ENCODE measurements around the gene CCDC88C. TPM values are rescaled to one million over a fixed set of nuclear protein-coding genes. Genes with fewer than 3 reads are reported as not detected.

Gene CCDC88C
- total and polyA plus RNA-seq, 2 donors = 25.6 to 47.4 TPM

- Histone ChIP-seq H3K27ac (ENCODE audit: low read depth in 1 of 2, low read length in 1 of 2) (peak overlapping the region; percentile 75 to 83), H3K27me3 (ENCODE audit: control insufficient read depth in 2 of 2, insufficient read depth in 1 of 2, low read length in 1 of 2) (no peaks in the 10 kb centered on the region), H3K9me3 (ENCODE audit: control insufficient read depth in 2 of 2, insufficient read depth in 1 of 2, low read length in 1 of 2) (no peaks in the 10 kb centered on the region), H3K36me3 (ENCODE audit: control insufficient read depth in 2 of 2, insufficient read depth in 2 of 2, low read length in 1 of 2) (peaks cover 0 to 14% of the 10 kb centered on the region in 2 donors), H3K4me1 (ENCODE audit: control insufficient read depth in 2 of 2, insufficient read depth in 2 of 2, low read length in 2 of 2) (peaks cover 58 to 88% of the 10 kb centered on the region in 2 donors), H3K4me3 (ENCODE audit: low read length in 2 of 2) (peak overlapping the region in 1 of 2 donors; percentile 11)
- 27% methylated on average over 15 of the region's 15 CpGs for WGBS
- peak in 5 of 9 donors; percentile 70 to 89 (median 75) for DNase-seq (ENCODE audit: low read depth in 6 of 9, low spot score in 9 of 9)
Measured at GRCh38 chr14:91396959-91397815, 20.4 kb downstream of the CCDC88C start.

GRCh38 chr14:91396013-91396660 is 21.5 kb downstream of the CCDC88C start:
- WGBS = 78% methylated on average over 23 of the region's 23 CpGs
- Histone ChIP-seq H3K9me3 (ENCODE audit: control insufficient read depth in 2 of 2, insufficient read depth in 1 of 2, low read length in 1 of 2) (no peaks in the 10 kb centered on the region), H3K27me3 (ENCODE audit: control insufficient read depth in 2 of 2, insufficient read depth in 1 of 2, low read length in 1 of 2) (no peaks in the 10 kb centered on the region), H3K4me3 (ENCODE audit: low read length in 2 of 2) (no peak overlapping the region), H3K36me3 (ENCODE audit: control insufficient read depth in 2 of 2, insufficient read depth in 2 of 2, low read length in 1 of 2) (peaks cover 0 to 14% of the 10 kb centered on the region in 2 donors), H3K27ac (ENCODE audit: low read depth in 1 of 2, low read length in 1 of 2) (peak overlapping the region; percentile 75 to 83), H3K4me1 (ENCODE audit: control insufficient read depth in 2 of 2, insufficient read depth in 2 of 2, low read length in 2 of 2) (peaks cover 60 to 95% of the 10 kb centered on the region in 2 donors)
- DNase-seq (ENCODE audit: low read depth in 6 of 9, low spot score in 9 of 9) = no peak

- Histone ChIP-seq H3K4me3 (ENCODE audit: low read length in 2 of 2) (no peak overlapping the region), H3K9me3 (ENCODE audit: control insufficient read depth in 2 of 2, insufficient read depth in 1 of 2, low read length in 1 of 2) (no peaks in the 10 kb centered on the region), H3K36me3 (ENCODE audit: control insufficient read depth in 2 of 2, insufficient read depth in 2 of 2, low read length in 1 of 2) (peaks cover 0 to 15% of the 10 kb centered on the region in 2 donors), H3K27me3 (ENCODE audit: control insufficient read depth in 2 of 2, insufficient read depth in 1 of 2, low read length in 1 of 2) (no peaks in the 10 kb centered on the region), H3K4me1 (ENCODE audit: control insufficient read depth in 2 of 2, insufficient read depth in 2 of 2, low read length in 2 of 2) (peaks cover 67 to 100% of the 10 kb centered on the region in 2 donors), H3K27ac (ENCODE audit: low read depth in 1 of 2, low read length in 1 of 2) (peak overlapping the region in 1 of 2 donors; percentile 83)
- 95% methylated on average over 5 of the region's 5 CpGs for whole genome bisulfite sequencing
- DNase-seq (ENCODE audit: low read depth in 6 of 9, low spot score in 9 of 9) = no peak
Measured at GRCh38 chr14:91395466-91395865, 22.2 kb downstream of the CCDC88C start.

GRCh38 chr14:91394105-91395081 is 23.2 kb downstream of the CCDC88C start:
- DNase-seq (ENCODE audit: low read depth in 6 of 9, low spot score in 9 of 9) = peak in 1 of 9 donors; percentile 51
- H3K36me3 ChIP-seq (ENCODE audit: control insufficient read depth in 2 of 2, insufficient read depth in 2 of 2, low read length in 1 of 2) = peaks cover 0 to 20% of the 10 kb centered on the region in 2 donors
- H3K27me3 ChIP-seq (ENCODE audit: control insufficient read depth in 2 of 2, insufficient read depth in 1 of 2, low read length in 1 of 2) = no peaks in the 10 kb centered on the region
- H3K4me1 ChIP-seq (ENCODE audit: control insufficient read depth in 2 of 2, insufficient read depth in 2 of 2, low read length in 2 of 2) = peaks cover 63 to 96% of the 10 kb centered on the region in 2 donors
- WGBS = 86% methylated on average over 17 of the region's 17 CpGs
- H3K9me3 ChIP-seq (ENCODE audit: control insufficient read depth in 2 of 2, insufficient read depth in 1 of 2, low read length in 1 of 2) = no peaks in the 10 kb centered on the region
- H3K27ac ChIP-seq (ENCODE audit: low read depth in 1 of 2, low read length in 1 of 2) = peak overlapping the region in 1 of 2 donors; percentile 33
- no peak overlapping the region for H3K4me3 ChIP-seq (ENCODE audit: low read length in 2 of 2)

- Histone ChIP-seq H3K27ac (ENCODE audit: low read depth in 1 of 2, low read length in 1 of 2) (peak overlapping the region in 1 of 2 donors; percentile 62), H3K27me3 (ENCODE audit: control insufficient read depth in 2 of 2, insufficient read depth in 1 of 2, low read length in 1 of 2) (no peaks in the 10 kb centered on the region), H3K36me3 (ENCODE audit: control insufficient read depth in 2 of 2, insufficient read depth in 2 of 2, low read length in 1 of 2) (peaks cover 3 to 27% of the 10 kb centered on the region in 2 donors), H3K4me1 (ENCODE audit: control insufficient read depth in 2 of 2, insufficient read depth in 2 of 2, low read length in 2 of 2) (peaks cover 49 to 96% of the 10 kb centered on the region in 2 donors), H3K9me3 (ENCODE audit: control insufficient read depth in 2 of 2, insufficient read depth in 1 of 2, low read length in 1 of 2) (no peaks in the 10 kb centered on the region), H3K4me3 (ENCODE audit: low read length in 2 of 2) (no peak overlapping the region)
- DNase-seq (ENCODE audit: low read depth in 6 of 9, low spot score in 9 of 9) = no peak
- WGBS = 83% methylated on average over 19 of the region's 19 CpGs
Measured at GRCh38 chr14:91392623-91393303, 24.9 kb downstream of the CCDC88C start.

- H3K27ac ChIP-seq (ENCODE audit: low read depth in 1 of 2, low read length in 1 of 2) = peak overlapping the region; percentile 18 to 33
- peaks cover 6 to 17% of the 10 kb centered on the region in 2 donors for H3K36me3 ChIP-seq (ENCODE audit: control insufficient read depth in 2 of 2, insufficient read depth in 2 of 2, low read length in 1 of 2)
Measured at GRCh38 chr14:91390165-91390778, 27.3 kb downstream of the CCDC88C start.

GRCh38 chr14:91389150-91389549 is 28.5 kb downstream of the CCDC88C start:
- DNase-seq (ENCODE audit: low read depth in 6 of 9, low spot score in 9 of 9) = no peak
- peaks cover 29 to 80% of the 10 kb centered on the region in 2 donors for H3K4me1 ChIP-seq (ENCODE audit: control insufficient read depth in 2 of 2, insufficient read depth in 2 of 2, low read length in 2 of 2)
- H3K4me3 ChIP-seq (ENCODE audit: low read length in 2 of 2) = no peak overlapping the region
- no peaks in the 10 kb centered on the region for H3K27me3 ChIP-seq (ENCODE audit: control insufficient read depth in 2 of 2, insufficient read depth in 1 of 2, low read length in 1 of 2)
- no peaks in the 10 kb centered on the region for H3K9me3 ChIP-seq (ENCODE audit: control insufficient read depth in 2 of 2, insufficient read depth in 1 of 2, low read length in 1 of 2)
- H3K36me3 ChIP-seq (ENCODE audit: control insufficient read depth in 2 of 2, insufficient read depth in 2 of 2, low read length in 1 of 2) = peaks cover 6 to 13% of the 10 kb centered on the region in 2 donors
- peak overlapping the region in 1 of 2 donors; percentile 58 for H3K27ac ChIP-seq (ENCODE audit: low read depth in 1 of 2, low read length in 1 of 2)
- 93% methylated on average over 5 of the region's 5 CpGs for WGBS

More at GRCh38 chr14:91390165-91390778, 27.3 kb downstream of the CCDC88C start:
- H3K27me3 ChIP-seq (ENCODE audit: control insufficient read depth in 2 of 2, insufficient read depth in 1 of 2, low read length in 1 of 2) = no peaks in the 10 kb centered on the region
- H3K9me3 ChIP-seq (ENCODE audit: control insufficient read depth in 2 of 2, insufficient read depth in 1 of 2, low read length in 1 of 2) = no peaks in the 10 kb centered on the region
- peaks cover 30 to 86% of the 10 kb centered on the region in 2 donors for H3K4me1 ChIP-seq (ENCODE audit: control insufficient read depth in 2 of 2, insufficient read depth in 2 of 2, low read length in 2 of 2)
- no peak for DNase-seq (ENCODE audit: low read depth in 6 of 9, low spot score in 9 of 9)
- H3K4me3 ChIP-seq (ENCODE audit: low read length in 2 of 2) = no peak overlapping the region
- 91% methylated on average over 12 of the region's 12 CpGs for WGBS

GRCh38 chr14:91388551-91388975 is 29.1 kb downstream of the CCDC88C start:
- H3K9me3 ChIP-seq (ENCODE audit: control insufficient read depth in 2 of 2, insufficient read depth in 1 of 2, low read length in 1 of 2) = no peaks in the 10 kb centered on the region
- peak in 2 of 9 donors; percentile 50 to 70 for DNase-seq (ENCODE audit: low read depth in 6 of 9, low spot score in 9 of 9)
- H3K4me1 ChIP-seq (ENCODE audit: control insufficient read depth in 2 of 2, insufficient read depth in 2 of 2, low read length in 2 of 2) = peaks cover 23 to 78% of the 10 kb centered on the region in 2 donors
- H3K27me3 ChIP-seq (ENCODE audit: control insufficient read depth in 2 of 2, insufficient read depth in 1 of 2, low read length in 1 of 2) = no peaks in the 10 kb centered on the region
- peaks cover 6 to 13% of the 10 kb centered on the region in 2 donors for H3K36me3 ChIP-seq (ENCODE audit: control insufficient read depth in 2 of 2, insufficient read depth in 2 of 2, low read length in 1 of 2)
- no peak overlapping the region for H3K4me3 ChIP-seq (ENCODE audit: low read length in 2 of 2)
- WGBS = 85% methylated on average over 13 of the region's 13 CpGs
- H3K27ac ChIP-seq (ENCODE audit: low read depth in 1 of 2, low read length in 1 of 2) = peak overlapping the region; percentile 75 to 76
